ENCODE measurements around the gene MYADM.
"Not testable (repeated sequence)": the region's sequence is repeated elsewhere in the genome, so short reads cannot be mapped to it uniquely, and the experiment has no call there.

Gene MYADM

GRCh38 chr19:53867225-53868090, at the start of gene MYADM:
Gene MYADM (plus strand): TSS chr19:53867883. CDS start chr19:53873530, 5,647 bp downstream.
- H3K9me3 ChIP-seq (ENCODE audit: control insufficient read depth in 2 of 2, low read length in 2 of 2) = no peaks in the 10 kb centered on the region
- H3K36me3 ChIP-seq (ENCODE audit: control insufficient read depth in 2 of 2, insufficient read depth in 2 of 2, low read length in 2 of 2) = peaks cover 3 to 4% of the 10 kb centered on the region in 2 donors
- H3K4me1 ChIP-seq (ENCODE audit: control insufficient read depth, insufficient read depth, low read length) = peaks cover 32% of the 10 kb centered on the region
- H3K27ac ChIP-seq (ENCODE audit: low read length) = peak within 1 kb of the TSS; percentile 99
- H3K9ac ChIP-seq (ENCODE audit: low read length in 2 of 2) = peak within 1 kb of the TSS; percentile 99 to 100
- no peaks in the 10 kb centered on the region for H3K27me3 ChIP-seq (ENCODE audit: control insufficient read depth in 1 of 2, insufficient read depth in 2 of 2, low read length in 2 of 2)
- H3K4me3 ChIP-seq (ENCODE audit: low read length in 2 of 2) = peak within 1 kb of the TSS; percentile 99 to 100

DNA sequence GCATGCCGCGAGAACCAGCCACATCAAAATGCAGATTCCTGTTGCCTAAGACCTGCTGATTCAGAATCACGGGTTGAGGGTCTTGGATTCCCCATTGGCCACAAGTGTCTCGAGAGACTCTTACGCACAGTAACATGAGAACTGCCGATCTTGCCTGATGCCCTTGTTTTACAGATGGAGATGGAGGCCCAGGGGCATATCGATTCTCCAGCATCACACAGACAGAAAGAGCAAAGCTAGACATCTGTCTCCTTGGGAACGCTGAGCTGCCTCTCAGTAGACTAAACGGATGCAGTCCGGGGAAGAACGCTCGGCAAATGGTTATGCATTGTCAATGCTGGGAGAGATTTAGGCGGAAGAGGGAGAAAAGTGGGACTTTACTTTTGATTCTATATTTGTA, 48.9 kb upstream of the MYADM start:
- H3K27ac ChIP-seq (ENCODE audit: low read length) = no peak overlapping the region
- H3K4me3 ChIP-seq (ENCODE audit: low read length in 2 of 2) = no peak overlapping the region
- no peak overlapping the region for H3K9ac ChIP-seq (ENCODE audit: low read length in 2 of 2)
- no peaks in the 10 kb centered on the region for H3K27me3 ChIP-seq (ENCODE audit: control insufficient read depth in 1 of 2, insufficient read depth in 2 of 2, low read length in 2 of 2)
- no peaks in the 10 kb centered on the region for H3K9me3 ChIP-seq (ENCODE audit: control insufficient read depth in 2 of 2, low read length in 2 of 2)
- H3K36me3 ChIP-seq (ENCODE audit: control insufficient read depth in 2 of 2, insufficient read depth in 2 of 2, low read length in 2 of 2) = no peaks in the 10 kb centered on the region
- H3K4me1 ChIP-seq (ENCODE audit: control insufficient read depth, insufficient read depth, low read length) = no peaks in the 10 kb centered on the region

GRCh38 chr19:53819861-53820260, 47.8 kb upstream of the MYADM start:
- Histone ChIP-seq H3K4me1 (ENCODE audit: control insufficient read depth, insufficient read depth, low read length) (no peaks in the 10 kb centered on the region), H3K4me3 (ENCODE audit: low read length in 2 of 2) (no peak overlapping the region), H3K9ac (ENCODE audit: low read length in 2 of 2) (no peak overlapping the region), H3K27me3 (ENCODE audit: control insufficient read depth in 1 of 2, insufficient read depth in 2 of 2, low read length in 2 of 2) (peaks cover 0 to 2% of the 10 kb centered on the region in 2 donors), H3K36me3 (ENCODE audit: control insufficient read depth in 2 of 2, insufficient read depth in 2 of 2, low read length in 2 of 2) (no peaks in the 10 kb centered on the region), H3K27ac (ENCODE audit: low read length) (no peak overlapping the region), H3K9me3 (ENCODE audit: control insufficient read depth in 2 of 2, low read length in 2 of 2) (no peaks in the 10 kb centered on the region)

DNA sequence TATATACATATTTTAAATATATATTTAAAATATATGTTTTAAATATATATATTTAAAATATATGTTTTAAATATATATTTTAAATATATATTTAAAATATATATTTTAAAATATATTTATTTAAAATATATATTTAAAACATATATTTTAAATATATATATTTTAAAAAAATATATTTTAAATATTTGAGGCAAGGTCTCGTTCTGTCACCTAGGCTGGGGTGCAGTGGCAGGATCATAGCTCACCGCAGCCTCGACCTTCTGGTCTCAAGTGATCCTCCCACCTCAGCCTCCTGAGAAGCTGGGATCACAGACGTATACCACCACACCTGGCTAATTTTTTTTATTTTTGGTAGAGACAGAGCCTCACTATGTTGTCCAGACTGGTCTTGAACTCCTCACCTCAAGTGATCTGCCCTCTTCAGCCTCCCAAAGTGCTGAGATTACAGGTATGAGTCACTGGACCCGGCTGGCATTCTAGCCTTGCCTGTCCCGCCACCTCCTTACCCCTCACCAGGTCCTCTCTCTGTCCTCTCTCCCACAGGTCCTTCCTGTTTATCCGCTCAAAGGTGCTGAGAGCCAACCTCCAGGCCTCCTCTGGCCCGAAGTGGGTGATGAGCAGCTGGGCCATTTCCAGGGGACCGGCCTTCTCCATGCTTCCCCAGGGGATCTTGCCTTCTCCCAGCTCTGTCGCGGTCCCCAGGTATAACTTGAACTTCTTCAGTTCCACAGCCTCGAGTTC, 44.1 kb upstream of the MYADM start:
- Histone ChIP-seq H3K4me1 (ENCODE audit: control insufficient read depth, insufficient read depth, low read length) (no peaks in the 10 kb centered on the region), H3K9me3 (ENCODE audit: control insufficient read depth in 2 of 2, low read length in 2 of 2) (no peaks in the 10 kb centered on the region), H3K4me3 (ENCODE audit: low read length in 2 of 2) (no peak overlapping the region), H3K27me3 (ENCODE audit: control insufficient read depth in 1 of 2, insufficient read depth in 2 of 2, low read length in 2 of 2) (peaks cover 0 to 9% of the 10 kb centered on the region in 2 donors), H3K27ac (ENCODE audit: low read length) (no peak overlapping the region), H3K9ac (ENCODE audit: low read length in 2 of 2) (no peak overlapping the region), H3K36me3 (ENCODE audit: control insufficient read depth in 2 of 2, insufficient read depth in 2 of 2, low read length in 2 of 2) (no peaks in the 10 kb centered on the region)

DNA sequence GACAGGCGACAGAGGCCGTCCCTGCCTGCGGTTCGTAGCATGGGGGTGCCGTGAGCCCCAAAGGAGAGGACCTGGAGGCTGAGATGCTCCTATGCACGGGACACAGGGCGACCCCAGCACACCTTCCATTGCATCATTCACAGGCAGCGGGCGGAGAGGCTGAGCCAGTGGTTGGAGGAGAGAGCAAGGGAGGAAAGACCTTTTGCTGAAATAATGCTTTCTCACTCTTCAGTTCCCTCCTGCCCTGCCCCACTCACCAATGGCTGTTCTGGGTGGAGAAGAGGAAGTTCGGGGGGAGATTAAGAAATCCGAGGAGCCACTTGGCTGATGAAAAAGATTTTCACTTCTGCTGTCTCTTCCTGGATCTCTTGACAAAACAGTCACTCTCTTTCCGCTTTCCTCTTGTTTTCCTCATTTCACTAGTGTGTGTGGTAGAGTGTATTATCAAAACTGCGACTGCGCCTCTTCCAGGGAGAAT, 43.5 kb upstream of the MYADM start, which contains the start of gene NLRP12:
TSS of gene NLRP12 (minus strand) at position 181 of the 478 bp plus-strand sequence. CDS start at position 41, 140 bp downstream.
- Histone ChIP-seq H3K36me3 (ENCODE audit: control insufficient read depth in 2 of 2, insufficient read depth in 2 of 2, low read length in 2 of 2) (no peaks in the 10 kb centered on the region), H3K9ac (ENCODE audit: low read length in 2 of 2) (no peak within 1 kb of the TSS), H3K27me3 (ENCODE audit: control insufficient read depth in 1 of 2, insufficient read depth in 2 of 2, low read length in 2 of 2) (peaks cover 0 to 9% of the 10 kb centered on the region in 2 donors), H3K27ac (ENCODE audit: low read length) (no peak within 1 kb of the TSS), H3K4me3 (ENCODE audit: low read length in 2 of 2) (no peak within 1 kb of the TSS), H3K9me3 (ENCODE audit: control insufficient read depth in 2 of 2, low read length in 2 of 2) (no peaks in the 10 kb centered on the region), H3K4me1 (ENCODE audit: control insufficient read depth, insufficient read depth, low read length) (no peaks in the 10 kb centered on the region)

- H3K36me3 ChIP-seq (ENCODE audit: control insufficient read depth in 2 of 2, insufficient read depth in 2 of 2, low read length in 2 of 2) = no peaks in the 10 kb centered on the region
- H3K9me3 ChIP-seq (ENCODE audit: control insufficient read depth in 2 of 2, low read length in 2 of 2) = no peaks in the 10 kb centered on the region
- H3K4me3 ChIP-seq (ENCODE audit: low read length in 2 of 2) = no peak overlapping the region
- no peak overlapping the region for H3K9ac ChIP-seq (ENCODE audit: low read length in 2 of 2)
- H3K27me3 ChIP-seq (ENCODE audit: control insufficient read depth in 1 of 2, insufficient read depth in 2 of 2, low read length in 2 of 2) = peaks cover 0 to 11% of the 10 kb centered on the region in 2 donors
- no peak overlapping the region for H3K27ac ChIP-seq (ENCODE audit: low read length)
- H3K4me1 ChIP-seq (ENCODE audit: control insufficient read depth, insufficient read depth, low read length) = no peaks in the 10 kb centered on the region
These were observed 40.8 kb upstream of the MYADM start for GRCh38 chr19:53826876-53827275.

- Histone ChIP-seq H3K27ac (ENCODE audit: low read length) (no peak overlapping the region), H3K27me3 (ENCODE audit: control insufficient read depth in 1 of 2, insufficient read depth in 2 of 2, low read length in 2 of 2) (peaks cover 0 to 11% of the 10 kb centered on the region in 2 donors), H3K9me3 (ENCODE audit: control insufficient read depth in 2 of 2, low read length in 2 of 2) (no peaks in the 10 kb centered on the region), H3K9ac (ENCODE audit: low read length in 2 of 2) (no peak overlapping the region), H3K4me3 (ENCODE audit: low read length in 2 of 2) (no peak overlapping the region), H3K4me1 (ENCODE audit: control insufficient read depth, insufficient read depth, low read length) (no peaks in the 10 kb centered on the region), H3K36me3 (ENCODE audit: control insufficient read depth in 2 of 2, insufficient read depth in 2 of 2, low read length in 2 of 2) (no peaks in the 10 kb centered on the region)
These were observed 39.2 kb upstream of the MYADM start for GRCh38 chr19:53828531-53828930.

DNA sequence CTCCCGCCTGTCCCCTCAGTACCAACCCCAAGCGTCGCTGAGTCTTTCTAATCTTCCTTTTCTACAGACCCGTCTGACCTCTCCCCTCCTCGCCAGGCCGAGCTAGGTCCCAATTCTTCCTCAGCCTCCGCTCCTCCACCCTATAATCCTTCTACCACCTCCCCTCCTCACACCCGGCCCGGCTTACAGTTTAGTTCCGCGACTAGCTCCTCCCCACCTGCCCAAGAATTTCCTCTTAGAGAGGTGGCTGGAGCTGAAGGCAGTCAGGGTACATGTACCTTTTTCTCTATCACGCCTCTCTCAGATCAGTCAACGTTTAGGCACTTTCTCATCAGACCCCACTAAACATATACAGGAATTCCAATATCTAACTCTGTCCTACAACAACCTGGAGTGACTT, 34.8 kb upstream of the MYADM start:
- H3K9ac ChIP-seq (ENCODE audit: low read length in 2 of 2); H3K4me3 ChIP-seq (ENCODE audit: low read length in 2 of 2); H3K36me3 ChIP-seq (ENCODE audit: control insufficient read depth in 2 of 2, insufficient read depth in 2 of 2, low read length in 2 of 2); H3K27me3 ChIP-seq (ENCODE audit: control insufficient read depth in 1 of 2, insufficient read depth in 2 of 2, low read length in 2 of 2); H3K27ac ChIP-seq (ENCODE audit: low read length); H3K9me3 ChIP-seq (ENCODE audit: control insufficient read depth in 2 of 2, low read length in 2 of 2); H3K4me1 ChIP-seq (ENCODE audit: control insufficient read depth, insufficient read depth, low read length): not testable (repeated sequence)

DNA sequence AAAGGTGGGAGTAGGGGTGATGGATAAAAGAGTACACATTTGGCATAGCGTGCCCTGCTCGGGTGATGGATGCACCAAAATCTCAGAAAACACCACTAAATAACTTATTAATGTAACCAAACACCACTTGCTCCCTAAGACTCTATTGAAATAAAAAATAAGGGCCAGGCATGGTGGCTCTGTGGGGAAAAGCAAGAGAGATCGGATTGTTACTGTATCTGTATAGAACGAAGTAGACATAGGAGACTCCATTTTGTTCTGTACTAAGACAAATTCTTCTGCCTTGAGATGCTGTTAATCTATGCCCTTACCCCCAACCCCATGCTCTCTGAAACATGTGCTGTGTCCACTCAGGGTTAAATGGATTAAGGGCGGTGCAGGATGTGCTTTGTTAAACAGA, 29.2 kb upstream of the MYADM start:
- H3K27me3 ChIP-seq (ENCODE audit: control insufficient read depth in 1 of 2, insufficient read depth in 2 of 2, low read length in 2 of 2); H3K36me3 ChIP-seq (ENCODE audit: control insufficient read depth in 2 of 2, insufficient read depth in 2 of 2, low read length in 2 of 2); H3K9ac ChIP-seq (ENCODE audit: low read length in 2 of 2); H3K27ac ChIP-seq (ENCODE audit: low read length); H3K4me3 ChIP-seq (ENCODE audit: low read length in 2 of 2); H3K4me1 ChIP-seq (ENCODE audit: control insufficient read depth, insufficient read depth, low read length); H3K9me3 ChIP-seq (ENCODE audit: control insufficient read depth in 2 of 2, low read length in 2 of 2): not testable (repeated sequence)

- not testable (repeated sequence) for H3K9me3 ChIP-seq (ENCODE audit: control insufficient read depth in 2 of 2, low read length in 2 of 2); H3K27ac ChIP-seq (ENCODE audit: low read length); H3K4me1 ChIP-seq (ENCODE audit: control insufficient read depth, insufficient read depth, low read length); H3K27me3 ChIP-seq (ENCODE audit: control insufficient read depth in 1 of 2, insufficient read depth in 2 of 2, low read length in 2 of 2); H3K36me3 ChIP-seq (ENCODE audit: control insufficient read depth in 2 of 2, insufficient read depth in 2 of 2, low read length in 2 of 2); H3K4me3 ChIP-seq (ENCODE audit: low read length in 2 of 2); H3K9ac ChIP-seq (ENCODE audit: low read length in 2 of 2)
These were observed 27.4 kb upstream of the MYADM start for GRCh38 chr19:53840241-53840640.
